OCI-LY3 (cell line): ENCODE measurements around the gene CEBPG.

ENCODE experiments used
- CTCF ChIP-seq: fragments of 200-600, 300-600 bp; sonication (generic); IDR thresholded peaks from 2 replicates; pipeline ENCODE4 v1.5.1; 2014; ENCODE audit warnings: antibody characterized with exemption, low read length, low read depth
- EZH2phosphoT487 ChIP-seq: fragments of 200-600 bp; shearing (Covaris generic); IDR thresholded peaks from 2 replicates; pipeline ENCODE4 v1.6.1; 2018; ENCODE audit warnings: antibody characterized with exemption, mixed run types, low read depth

- no peak for TF ChIP-seq CTCF
- no peak for TF ChIP-seq EZH2phosphoT487
Observed at GRCh38 chr19:33407140-33407551, 33.6 kb downstream of the CEBPG start.
